Mucosa of descending colon (tissue), 3 donors: ENCODE results near the gene WLS. TPM values are rescaled to one million over a fixed set of nuclear protein-coding genes. Genes with fewer than 3 reads are reported as not detected.

Experiments
- ATAC-seq: fragments of 200-7000 bp; cut with Tn5 transposase; one replicate; pipeline ENCODE4 v1.9.1; 2020; ENCODE audit warnings: mild to moderate bottlenecking, moderate library complexity
- DNase-seq, 3 donors: peaks; one replicate each; pipeline ENCODE4 v3.0.0-alpha.2; 2020
- H3K36me3 ChIP-seq: fragments of 200-600 bp; one replicate; pipeline ENCODE4 v1.8.0; 2021; ENCODE audit warnings: low read depth, mild to moderate bottlenecking
- H3K4me1 ChIP-seq: fragments of 200-600 bp; one replicate; pipeline ENCODE4 v1.8.0; 2021; ENCODE audit warnings: low read depth, mild to moderate bottlenecking
- H3K4me3 ChIP-seq: fragments of 200-600 bp; one replicate; pipeline ENCODE4 v1.8.0; 2021; ENCODE audit warnings: mild to moderate bottlenecking
- H3K9me3 ChIP-seq: fragments of 200-600 bp; one replicate; pipeline ENCODE4 v1.8.0; 2021; ENCODE audit warnings: mild to moderate bottlenecking
- CTCF ChIP-seq: fragments of 200-600 bp; IDR thresholded peaks from one replicate; pipeline ENCODE4 v1.8.0; 2022; ENCODE audit warnings: antibody characterized with exemption, mild to moderate bottlenecking
- intact Hi-C, 2 donors: fragments of 100-400 bp; cut with DNase I in 1 of 2; cut with micrococcal nuclease in 1 of 2; formaldehyde crosslinking; loops; one replicate each; pipeline versions ENCODE4 v1.11.0 to v1.11.1; 2022; cut with DNase I, micrococcal nuclease
- total RNA-seq, 3 donors: library from RNA; stranded (reverse); fragmentation: NEBNext Ultra II Directional in 2 of 3; extraction: Animal tissue kit (Norgen Biotek cat#: 25700) in 2 of 3; gene quantifications; one replicate each; pipeline versions ENCODE4 v1.2.1 to v1.2.4, GENCODE V29; 2021 to 2023
- donor health status: DM: no; HTN: no; CAD: no; lungs with moderate emphysema.
- donor health status: DM: no; HTN: no; CAD: no.
- donor health status: DM: no; HTN: yes; CAD: no.

The WLS gene
- total RNA-seq, 3 donors from 2014 or later: 100 to 182 (median 118) TPM

- H3K4me3 ChIP-seq: no peak overlapping the region
- H3K4me1 ChIP-seq: no peaks in the 10 kb centered on the region
- no peak for ATAC-seq
- intact Hi-C loops: no loop called here
- TF ChIP-seq CTCF: no peak
- no peak for DNase-seq
- no peaks in the 10 kb centered on the region for H3K36me3 ChIP-seq
- no peaks in the 10 kb centered on the region for H3K9me3 ChIP-seq
These were observed 4.7 kb downstream of the WLS start for GRCh38 chr1:68227598-68227997.

- Histone ChIP-seq H3K4me3 (no peak overlapping the region), H3K36me3 (no peaks in the 10 kb centered on the region), H3K4me1 (no peaks in the 10 kb centered on the region), H3K9me3 (no peaks in the 10 kb centered on the region)
- intact Hi-C loops: no loop called here
- DNase-seq: no peak
- TF ChIP-seq CTCF: no peak
- ATAC-seq: no peak
These were observed 6.5 kb downstream of the WLS start for GRCh38 chr1:68225781-68226180.

- TF ChIP-seq CTCF: no peak
- no peak for DNase-seq
- no peaks in the 10 kb centered on the region for H3K9me3 ChIP-seq
- H3K36me3 ChIP-seq: no peaks in the 10 kb centered on the region
- H3K4me1 ChIP-seq: no peaks in the 10 kb centered on the region
- ATAC-seq: no peak
- H3K4me3 ChIP-seq: no peak overlapping the region
- intact Hi-C loops: no loop called here
These were observed 8.6 kb downstream of the WLS start for GRCh38 chr1:68223687-68224086.

GRCh38 chr1:68221980-68222373, 10.3 kb downstream of the WLS start:
- intact Hi-C loops: no loop called here
- H3K36me3 ChIP-seq: no peaks in the 10 kb centered on the region
- no peaks in the 10 kb centered on the region for H3K4me1 ChIP-seq
- H3K9me3 ChIP-seq: no peaks in the 10 kb centered on the region
- no peak overlapping the region for H3K4me3 ChIP-seq
- DNase-seq (no peak), ATAC-seq (no peak)
- no peak for TF ChIP-seq CTCF

GRCh38 chr1:68221001-68221979, 11.0 kb downstream of the WLS start:
- no peaks in the 10 kb centered on the region for H3K9me3 ChIP-seq
- intact Hi-C loops: no loop called here
- DNase-seq (no peak), ATAC-seq (no peak)
- no peaks in the 10 kb centered on the region for H3K4me1 ChIP-seq
- TF ChIP-seq CTCF: no peak
- no peaks in the 10 kb centered on the region for H3K36me3 ChIP-seq
- no peak overlapping the region for H3K4me3 ChIP-seq
